Endothelial cell of umbilical vein (primary cell): ENCODE results near the gene ETNK1. TPM values are rescaled to one million over a fixed set of nuclear protein-coding genes. Genes with fewer than 3 reads are reported as not detected.
"Not testable (repeated sequence)": the region's sequence is repeated elsewhere in the genome, so short reads cannot be mapped to it uniquely, and the experiment has no call there.

Experiments used
- BruUV-seq: library from RNA; stranded (reverse); fragments of 400-500 nt; replicated peaks from 2 replicates; lab custom pipeline; 2021; lab: Mats Ljungman, UMichigan
- CTCF ChIA-PET: fragments of 300-600, 350-600 bp; sonication (Branson Sonifier 250); formaldehyde crosslinking; loops from one replicate; lab custom pipeline; 2021; ENCODE audit warnings: antibody characterized with exemption, inconsistent platforms; lab: Charles Lee
- POLR2A ChIA-PET: fragments of 300-600, 350-600 bp; sonication (Branson Sonifier 250); formaldehyde crosslinking; loops from one replicate; lab custom pipeline; 2021; ENCODE audit warnings: antibody characterized with exemption, inconsistent platforms; lab: Charles Lee
- DNase-seq: peaks from one replicate; pipeline ENCODE4 v3.0.0-alpha.2; 2011; ENCODE audit warnings: low read depth, low spot score
- FAIRE-seq: peaks from 2 replicates; lab custom pipeline; 2011; peaks lifted over from hg19 to GRCh38; lab: Jason Lieb, UNC
- H2AFZ ChIP-seq: 2 replicates; pipeline ENCODE4 v1.6.0; 2012; ENCODE audit warnings: low read depth, low read length, control low read depth, inconsistent platforms
- H3K27ac ChIP-seq: 2 replicates; pipeline ENCODE4 v1.5.1; 2011; ENCODE audit warnings: low read depth, mild to moderate bottlenecking, control low read depth, low read length, moderate library complexity; ENCODE audit not compliant: insufficient read depth
- H3K27me3 ChIP-seq, 2 experiments: 2 replicates each; pipeline versions ENCODE4 v1.6.0 to v1.6.1; 2011; ENCODE audit warnings: low read length in 2 of 2, mixed read lengths in 1 of 2; ENCODE audit not compliant: control insufficient read depth in 2 of 2, insufficient read depth in 2 of 2
- H3K36me3 ChIP-seq, 2 experiments: 2 replicates in 1 of 2; 3 replicates in 1 of 2; pipeline ENCODE4 v1.5.1; 2011; ENCODE audit warnings: low read length in 2 of 2, mild to moderate bottlenecking in 1 of 2, moderate library complexity in 1 of 2; ENCODE audit not compliant: control insufficient read depth in 2 of 2, insufficient read depth in 2 of 2; ENCODE audit errors: extremely low read depth in 1 of 2
- H3K4me1 ChIP-seq: 3 replicates; pipeline ENCODE4 v1.5.1; 2011; ENCODE audit warnings: mild to moderate bottlenecking, low read length; ENCODE audit not compliant: control insufficient read depth, insufficient read depth; ENCODE audit errors: extremely low read depth
- H3K4me2 ChIP-seq: 2 replicates; pipeline ENCODE4 v1.6.1; 2011; ENCODE audit warnings: low read length, control low read depth, mixed read lengths; ENCODE audit not compliant: insufficient read depth
- H3K4me3 ChIP-seq, 3 experiments: fragments of 200-600 bp in 1 of 3; sonication (generic), shearing (Covaris generic) in 1 of 3; replicated peaks in 1 of 3; 2 replicates each; pipeline ENCODE4 v1.5.1; 2011 to 2016; ENCODE audit warnings: control low read depth in 3 of 3, low read length in 3 of 3, mild to moderate bottlenecking in 2 of 3, inconsistent platforms in 1 of 3, low read depth in 1 of 3, moderate library complexity in 1 of 3; ENCODE audit not compliant: insufficient read depth in 1 of 3
- H3K79me2 ChIP-seq: 2 replicates; pipeline ENCODE4 v1.6.0; 2012; ENCODE audit warnings: low read length, inconsistent platforms; ENCODE audit not compliant: control insufficient read depth, insufficient read depth
- H3K9ac ChIP-seq: replicated peaks from 2 replicates; pipeline ENCODE3; 2011; ENCODE audit warnings: low read length, control low read depth; ENCODE audit not compliant: insufficient read depth; ENCODE audit errors: extremely low read depth
- H3K9me1 ChIP-seq: replicated peaks from 3 replicates; pipeline ENCODE4 v1.6.0; 2011; ENCODE audit warnings: mild to moderate bottlenecking, low read length; ENCODE audit not compliant: control insufficient read depth, insufficient read depth; ENCODE audit errors: extremely low read depth
- H3K9me3 ChIP-seq: replicated peaks from 2 replicates; pipeline ENCODE4 v1.5.1; 2012; ENCODE audit warnings: low read length, inconsistent platforms; ENCODE audit not compliant: control insufficient read depth, insufficient read depth
- H4K20me1 ChIP-seq: replicated peaks from 2 replicates; pipeline ENCODE3; 2011; ENCODE audit warnings: mild to moderate bottlenecking, low read length; ENCODE audit not compliant: control insufficient read depth, insufficient read depth; ENCODE audit errors: extremely low read depth
- EZH2 ChIP-seq: IDR thresholded peaks from 2 replicates; pipeline ENCODE4 v1.6.1; 2012; ENCODE audit warnings: borderline replicate concordance, low read depth, mild to moderate bottlenecking, moderate library complexity, low read length, inconsistent platforms; ENCODE audit not compliant: severe bottlenecking
- FOS ChIP-seq: IDR thresholded peaks from 2 replicates; pipeline ENCODE4 v1.6.1; 2011; ENCODE audit warnings: mild to moderate bottlenecking, low read length, moderate library complexity, borderline replicate concordance; ENCODE audit not compliant: insufficient read depth
- GATA2 ChIP-seq: IDR thresholded peaks from 2 replicates; pipeline ENCODE4 v1.7.0; 2011; ENCODE audit warnings: low read depth, mild to moderate bottlenecking, moderate library complexity, mixed read lengths, low read length; ENCODE audit not compliant: insufficient read length, insufficient read depth
- JUN ChIP-seq: IDR thresholded peaks from 2 replicates; pipeline ENCODE4 v1.6.1; 2011; ENCODE audit warnings: borderline replicate concordance, low read depth; ENCODE audit not compliant: insufficient read length, insufficient read depth
- MYC ChIP-seq: IDR thresholded peaks from one replicate; pipeline ENCODE4 v1.6.1; 2011; ENCODE audit warnings: mild to moderate bottlenecking, low read depth, low read length
- POLR2A ChIP-seq: IDR thresholded peaks from 2 replicates; pipeline ENCODE4 v1.6.1; 2012; ENCODE audit warnings: low read depth, mild to moderate bottlenecking, control low read depth, low read length
- POLR2AphosphoS5 ChIP-seq: IDR thresholded peaks from 2 replicates; pipeline ENCODE4 v1.6.1; 2012; ENCODE audit warnings: low read depth, mild to moderate bottlenecking, control low read depth, low read length, moderate library complexity; ENCODE audit not compliant: insufficient read depth
- dilution Hi-C: fragments of 300-500 bp; cut with MboI; formaldehyde crosslinking; loops from one replicate; pipeline ENCODE4 v1.15.0; 2019; ENCODE audit warnings: low sequenced_read_pairs; ENCODE audit not compliant: extremely low pct_ligation_motif_present
- intact Hi-C: fragments of 100-400 bp; cut with micrococcal nuclease; formaldehyde crosslinking; loops from one replicate; pipeline ENCODE4 v1.10.0; 2022
- polyA plus RNA-seq, 4 experiments: library from polyadenylated mRNA; depleted of rRNA in 3 of 4; stranded (reverse) in 3 of 4; unstranded in 1 of 4; fragments of >200 nt; gene quantifications; 2 replicates each; pipeline versions ENCODE4 v1.2.1 to v1.2.3, GENCODE V29; 2011 to 2012; ENCODE audit warnings: missing spikeins in 1 of 4
- total RNA-seq: library from RNA; stranded (reverse); gene quantifications from 2 replicates; pipeline ENCODE4 v1.2.3, GENCODE V29; 2021
- TF ChIP-seq, protein P1 (sequence below), 2 donors: IDR thresholded peaks; 1 replicate in 1 of 2; 2 replicates in 1 of 2; pipeline ENCODE4 v1.5.1; 2011; ENCODE audit warnings: low read length in 2 of 2, mild to moderate bottlenecking in 2 of 2, moderate library complexity in 2 of 2, control low read depth in 1 of 2, inconsistent platforms in 1 of 2, low read depth in 1 of 2; ENCODE audit not compliant: insufficient read depth in 1 of 2; ENCODE audit errors: extremely low read depth in 1 of 2
- TF ChIP-seq, protein P2 (sequence below): IDR thresholded peaks from 2 replicates; pipeline ENCODE4 v1.6.1; 2011; ENCODE audit not compliant: insufficient read depth, insufficient read length

The ETNK1 gene
- total and polyA plus RNA-seq, 2 donors (not counting 3 experiments of a cell fraction or from before 2014, with no cell fraction given): 11.4 to 68.4 TPM

GRCh38 chr12:22593864-22594263 is 31.1 kb upstream of the ETNK1 start:
- intact Hi-C loops: no loop called here
- Histone ChIP-seq H3K4me2 (no peak overlapping the region), H3K4me1 (no peaks in the 10 kb centered on the region), H3K9ac (no peak overlapping the region), H4K20me1 (no peaks in the 10 kb centered on the region), H3K36me3 (no peaks in the 10 kb centered on the region), H3K27me3 (no peaks in the 10 kb centered on the region), H3K4me3 (no peak overlapping the region), H2AFZ (no peak overlapping the region), H3K9me3 (no peaks in the 10 kb centered on the region), H3K79me2 (no peaks in the 10 kb centered on the region), H3K9me1 (no peaks in the 10 kb centered on the region), H3K27ac (no peak overlapping the region)
- POLR2A ChIA-PET: no interaction called here
- FAIRE-seq (no peak), DNase-seq (no peak)
- BruUV-seq: no TSS peak
- TF ChIP-seq GATA2: no peak
- TF ChIP-seq, protein P1, sequence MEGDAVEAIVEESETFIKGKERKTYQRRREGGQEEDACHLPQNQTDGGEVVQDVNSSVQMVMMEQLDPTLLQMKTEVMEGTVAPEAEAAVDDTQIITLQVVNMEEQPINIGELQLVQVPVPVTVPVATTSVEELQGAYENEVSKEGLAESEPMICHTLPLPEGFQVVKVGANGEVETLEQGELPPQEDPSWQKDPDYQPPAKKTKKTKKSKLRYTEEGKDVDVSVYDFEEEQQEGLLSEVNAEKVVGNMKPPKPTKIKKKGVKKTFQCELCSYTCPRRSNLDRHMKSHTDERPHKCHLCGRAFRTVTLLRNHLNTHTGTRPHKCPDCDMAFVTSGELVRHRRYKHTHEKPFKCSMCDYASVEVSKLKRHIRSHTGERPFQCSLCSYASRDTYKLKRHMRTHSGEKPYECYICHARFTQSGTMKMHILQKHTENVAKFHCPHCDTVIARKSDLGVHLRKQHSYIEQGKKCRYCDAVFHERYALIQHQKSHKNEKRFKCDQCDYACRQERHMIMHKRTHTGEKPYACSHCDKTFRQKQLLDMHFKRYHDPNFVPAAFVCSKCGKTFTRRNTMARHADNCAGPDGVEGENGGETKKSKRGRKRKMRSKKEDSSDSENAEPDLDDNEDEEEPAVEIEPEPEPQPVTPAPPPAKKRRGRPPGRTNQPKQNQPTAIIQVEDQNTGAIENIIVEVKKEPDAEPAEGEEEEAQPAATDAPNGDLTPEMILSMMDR (IDR thresholded peaks at IDR 0.05; ENCODE audit: extremely low read depth in 1 of 2, insufficient read depth in 1 of 2, low read depth in 1 of 2, low read length in 2 of 2): no peak
- TF ChIP-seq MYC: no peak
- no peak for TF ChIP-seq POLR2A
- TF ChIP-seq EZH2: no peak
- no peak for TF ChIP-seq JUN
- TF ChIP-seq FOS: no peak
- no peak for TF ChIP-seq POLR2AphosphoS5
- TF ChIP-seq, protein P2, sequence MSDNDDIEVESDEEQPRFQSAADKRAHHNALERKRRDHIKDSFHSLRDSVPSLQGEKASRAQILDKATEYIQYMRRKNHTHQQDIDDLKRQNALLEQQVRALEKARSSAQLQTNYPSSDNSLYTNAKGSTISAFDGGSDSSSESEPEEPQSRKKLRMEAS: no peak
- CTCF ChIA-PET: interaction anchor here (1.5 kb wide), 1 partner anchor 134 kb away, joined by 4 read pairs; no protein-coding TSS in a partner anchor
- dilution Hi-C loops: no loop called here

GRCh38 chr12:22597539-22597938 is 27.4 kb upstream of the ETNK1 start:
- dilution Hi-C loops, H3K9ac ChIP-seq, H3K27ac ChIP-seq, FAIRE-seq, POLR2A ChIA-PET, intact Hi-C loops, H3K9me3 ChIP-seq, H3K4me2 ChIP-seq, H3K79me2 ChIP-seq, DNase-seq, H3K27me3 ChIP-seq, CTCF ChIA-PET, H3K4me1 ChIP-seq, H3K9me1 ChIP-seq, H4K20me1 ChIP-seq, BruUV-seq, H2AFZ ChIP-seq, H3K36me3 ChIP-seq, H3K4me3 ChIP-seq: not testable (repeated sequence)
